Adipocyte (in vitro differentiated cells): ENCODE measurements around the gene LRRC59.

Source experiments
- DNase-seq: peaks from one replicate; pipeline ENCODE4 v3.0.0-alpha.2; 2015; ENCODE audit warnings: low read depth
- H3K27me3 ChIP-seq: replicated peaks from 2 replicates; pipeline ENCODE4 v1.7.0; 2013; ENCODE audit warnings: mild to moderate bottlenecking, low read length, moderate library complexity; ENCODE audit not compliant: control insufficient read depth, insufficient read depth
- H3K36me3 ChIP-seq: 2 replicates; pipeline ENCODE4 v1.7.0; 2013; ENCODE audit warnings: low read length, mild to moderate bottlenecking, moderate library complexity; ENCODE audit not compliant: control insufficient read depth, insufficient read depth, severe bottlenecking
- H3K4me1 ChIP-seq: 2 replicates; pipeline ENCODE4 v1.7.0; 2013; ENCODE audit warnings: mild to moderate bottlenecking, low read length, moderate library complexity; ENCODE audit not compliant: control insufficient read depth, insufficient read depth
- H3K4me3 ChIP-seq: 2 replicates; pipeline ENCODE4 v1.7.0; 2013; ENCODE audit warnings: mild to moderate bottlenecking, low read length, moderate library complexity
- H3K9ac ChIP-seq: 2 replicates; pipeline ENCODE4 v1.7.0; 2013; ENCODE audit warnings: mild to moderate bottlenecking, low read length, moderate library complexity
- H3K9me3 ChIP-seq: 2 replicates; pipeline ENCODE4 v1.7.0; 2013; ENCODE audit warnings: mild to moderate bottlenecking, low read length, moderate library complexity; ENCODE audit not compliant: control insufficient read depth

The LRRC59 gene

GRCh38 chr17:50358177-50358576 is 39.1 kb downstream of the LRRC59 start:
- Histone ChIP-seq H3K9ac (no peak overlapping the region), H3K27me3 (no peaks in the 10 kb centered on the region), H3K9me3 (no peaks in the 10 kb centered on the region), H3K4me3 (no peak overlapping the region), H3K36me3 (peaks cover 46% of the 10 kb centered on the region), H3K4me1 (peaks cover 13% of the 10 kb centered on the region)
- no peak for DNase-seq

GRCh38 chr17:50356892-50357510 is 40.3 kb downstream of the LRRC59 start:
- Histone ChIP-seq H3K9ac (no peak overlapping the region), H3K4me1 (peaks cover 6% of the 10 kb centered on the region), H3K27me3 (no peaks in the 10 kb centered on the region), H3K9me3 (no peaks in the 10 kb centered on the region), H3K36me3 (peaks cover 46% of the 10 kb centered on the region), H3K4me3 (no peak overlapping the region)
- DNase-seq = no peak

GRCh38 chr17:50356418-50356817 is 40.9 kb downstream of the LRRC59 start:
- Histone ChIP-seq H3K9me3 (no peaks in the 10 kb centered on the region), H3K9ac (no peak overlapping the region), H3K36me3 (peaks cover 46% of the 10 kb centered on the region), H3K4me1 (peaks cover under 1% of the 10 kb centered on the region), H3K4me3 (no peak overlapping the region), H3K27me3 (no peaks in the 10 kb centered on the region)
- DNase-seq = no peak

GRCh38 chr17:50355701-50356341 is 41.5 kb downstream of the LRRC59 start:
- H3K4me1 ChIP-seq = no peaks in the 10 kb centered on the region
- no peaks in the 10 kb centered on the region for H3K9me3 ChIP-seq
- DNase-seq = no peak
- H3K36me3 ChIP-seq = peaks cover 46% of the 10 kb centered on the region
- H3K9ac ChIP-seq = no peak overlapping the region
- no peak overlapping the region for H3K4me3 ChIP-seq
- H3K27me3 ChIP-seq = no peaks in the 10 kb centered on the region

- H3K9ac ChIP-seq = no peak overlapping the region
- DNase-seq = no peak
These were observed 42.0 kb downstream of the LRRC59 start for GRCh38 chr17:50355336-50355700.

GRCh38 chr17:50354776-50355175 is 42.5 kb downstream of the LRRC59 start:
- H3K9me3 ChIP-seq = no peaks in the 10 kb centered on the region
- no peaks in the 10 kb centered on the region for H3K4me1 ChIP-seq
- H3K4me3 ChIP-seq = no peak overlapping the region
- no peaks in the 10 kb centered on the region for H3K27me3 ChIP-seq
- H3K36me3 ChIP-seq = peaks cover 46% of the 10 kb centered on the region
- no peak overlapping the region for H3K9ac ChIP-seq
- DNase-seq = no peak

More at GRCh38 chr17:50355336-50355700, 42.0 kb downstream of the LRRC59 start:
- H3K4me3 ChIP-seq = no peak overlapping the region
- H3K4me1 ChIP-seq = no peaks in the 10 kb centered on the region
- H3K36me3 ChIP-seq = peaks cover 46% of the 10 kb centered on the region
- no peaks in the 10 kb centered on the region for H3K27me3 ChIP-seq
- H3K9me3 ChIP-seq = no peaks in the 10 kb centered on the region

- H3K36me3 ChIP-seq = peaks cover 46% of the 10 kb centered on the region
These were observed 43.1 kb downstream of the LRRC59 start for GRCh38 chr17:50354198-50354597.

GRCh38 chr17:50353600-50354195 is 43.6 kb downstream of the LRRC59 start:
- DNase-seq = no peak
- H3K36me3 ChIP-seq = peaks cover 44% of the 10 kb centered on the region

More at GRCh38 chr17:50354198-50354597, 43.1 kb downstream of the LRRC59 start:
- no peak for DNase-seq
- Histone ChIP-seq H3K27me3 (no peaks in the 10 kb centered on the region), H3K4me1 (no peaks in the 10 kb centered on the region), H3K9me3 (no peaks in the 10 kb centered on the region), H3K4me3 (no peak overlapping the region), H3K9ac (no peak overlapping the region)

GRCh38 chr17:50352693-50353599 is 44.4 kb downstream of the LRRC59 start:
- H3K4me1 ChIP-seq = peaks cover 5% of the 10 kb centered on the region
- H3K4me3 ChIP-seq = no peak overlapping the region
- DNase-seq = no peak
- no peaks in the 10 kb centered on the region for H3K27me3 ChIP-seq
- H3K36me3 ChIP-seq = peaks cover 36% of the 10 kb centered on the region
- no peaks in the 10 kb centered on the region for H3K9me3 ChIP-seq
- H3K9ac ChIP-seq = no peak overlapping the region

More at GRCh38 chr17:50353600-50354195, 43.6 kb downstream of the LRRC59 start:
- H3K4me1 ChIP-seq = no peaks in the 10 kb centered on the region
- no peaks in the 10 kb centered on the region for H3K9me3 ChIP-seq
- H3K4me3 ChIP-seq = no peak overlapping the region
- H3K9ac ChIP-seq = no peak overlapping the region
- no peaks in the 10 kb centered on the region for H3K27me3 ChIP-seq

- Histone ChIP-seq H3K36me3 (peaks cover 30% of the 10 kb centered on the region), H3K4me3 (no peak overlapping the region), H3K27me3 (no peaks in the 10 kb centered on the region), H3K9ac (no peak overlapping the region), H3K4me1 (peaks cover 13% of the 10 kb centered on the region), H3K9me3 (no peaks in the 10 kb centered on the region)
- DNase-seq = no peak
These were observed 45.1 kb downstream of the LRRC59 start for GRCh38 chr17:50352072-50352692.
